K562 (cell line): ENCODE data around the gene LRRC74B. TPM values are rescaled to one million over a fixed set of nuclear protein-coding genes. Genes with fewer than 3 reads are reported as not detected.

Source experiments
- ATAC-seq: fragments of 200-7000 bp; cut with Tn5 transposase; 3 replicates; pipeline ENCODE4 v1.9.1; 2020; ENCODE audit warnings: moderate library complexity
- BruUV-seq: library from RNA; stranded (reverse); fragments of 400-500 nt; replicated peaks from 2 replicates; lab custom pipeline; 2021; lab: Mats Ljungman, UMichigan
- CTCF ChIA-PET: fragments of 300-600 bp; formaldehyde crosslinking; extraction: SDS; loops from one replicate; lab custom pipeline; 2021; ENCODE audit warnings: low intra/inter-chr PET ratio; lab: Yijun Ruan, JAX
- POLR2A ChIA-PET: fragments of 300-600, 350-650 bp; sonication (Branson Sonifier 250); formaldehyde crosslinking; extraction: SDS; loops from one replicate; lab custom pipeline; 2021; ENCODE audit warnings: antibody characterized with exemption, inconsistent platforms; lab: Yijun Ruan, JAX
- DNase-seq, 4 experiments: peaks; one replicate each; pipeline versions ENCODE4 v3.0.0 to v3.0.0-alpha.2; 2011 to 2018; ENCODE audit warnings: low spot score in 3 of 4, mixed read lengths in 3 of 4; ENCODE audit errors: extremely low read depth in 1 of 4
- FAIRE-seq: peaks from 2 replicates; lab custom pipeline; 2011; peaks lifted over from hg19 to GRCh38; lab: Jason Lieb, UNC
- H2AFZ ChIP-seq: 2 replicates; pipeline ENCODE4 v1.6.0; 2011; ENCODE audit warnings: low read depth, low read length, control low read depth, inconsistent platforms
- H3K27ac ChIP-seq: fragments of 200-600 bp; 3 replicates; pipeline ENCODE4 v1.8.0; 2011; ENCODE audit warnings: low read depth, mild to moderate bottlenecking, control low read depth, inconsistent platforms, low read length, moderate library complexity, mixed read lengths; ENCODE audit errors: extremely low read depth
- H3K27me3 ChIP-seq, 2 experiments: fragments of 300-600 bp in 1 of 2; 2 replicates in 1 of 2; 3 replicates in 1 of 2; pipeline versions ENCODE4 v1.6.0 to v1.8.0; 2011; ENCODE audit warnings: inconsistent platforms in 2 of 2, low read length in 2 of 2, mild to moderate bottlenecking in 1 of 2, mixed read lengths in 1 of 2, moderate library complexity in 1 of 2; ENCODE audit not compliant: control insufficient read depth in 2 of 2, insufficient read depth in 2 of 2
- H3K36me3 ChIP-seq: fragments of 300-600 bp; 3 replicates; pipeline ENCODE4 v1.8.0; 2011; ENCODE audit warnings: mild to moderate bottlenecking, low read length, inconsistent platforms; ENCODE audit not compliant: control insufficient read depth, insufficient read depth
- H3K4me1 ChIP-seq, 2 experiments: fragments of 200-600 bp in 1 of 2; replicated peaks in 1 of 2; 2 replicates in 1 of 2; 3 replicates in 1 of 2; pipeline versions ENCODE4 v1.5.1 to v1.8.0; 2011; ENCODE audit warnings: inconsistent platforms in 2 of 2, low read length in 2 of 2, mild to moderate bottlenecking in 1 of 2, mixed read lengths in 1 of 2, moderate library complexity in 1 of 2; ENCODE audit not compliant: control insufficient read depth in 2 of 2, insufficient read depth in 2 of 2
- H3K4me2 ChIP-seq: 2 replicates; pipeline ENCODE4 v1.6.1; 2011; ENCODE audit warnings: low read length, control low read depth, inconsistent platforms, mixed read lengths; ENCODE audit not compliant: insufficient read depth
- H3K4me3 ChIP-seq: fragments of 200-600 bp; sonication (generic), shearing (Covaris generic); 2 replicates; pipeline ENCODE4 v1.5.1; 2016; ENCODE audit warnings: control low read depth, inconsistent platforms
- H3K79me2 ChIP-seq: fragments of 200-600 bp; 3 replicates; pipeline ENCODE4 v1.8.0; 2011; ENCODE audit warnings: low read length, inconsistent platforms; ENCODE audit not compliant: control insufficient read depth, insufficient read depth
- H3K9ac ChIP-seq, 2 experiments: 2 replicates each; pipeline versions ENCODE4 v1.6.0 to v1.6.1; 2011; ENCODE audit warnings: low read depth in 2 of 2, low read length in 2 of 2, control low read depth in 1 of 2, inconsistent platforms in 1 of 2, mild to moderate bottlenecking in 1 of 2, mixed read lengths in 1 of 2; ENCODE audit not compliant: insufficient read depth in 1 of 2
- H3K9me1 ChIP-seq: one replicate; pipeline ENCODE4 v1.6.0; 2011; ENCODE audit warnings: inconsistent platforms, mild to moderate bottlenecking, low read length, moderate library complexity; ENCODE audit not compliant: control insufficient read depth, insufficient read depth
- H3K9me3 ChIP-seq: replicated peaks from 2 replicates; pipeline ENCODE4 v1.5.1; 2011; ENCODE audit warnings: low read depth, low read length, inconsistent platforms; ENCODE audit not compliant: control insufficient read depth, insufficient read depth
- H4K20me1 ChIP-seq: replicated peaks from 2 replicates; pipeline ENCODE4 v1.6.1; 2011; ENCODE audit warnings: low read length, inconsistent platforms, mixed read lengths; ENCODE audit not compliant: control insufficient read depth, insufficient read depth
- CBFA2T2 ChIP-seq: fragments of 450-650 bp; conservative IDR thresholded peaks from 2 replicates; pipeline ENCODE4 v1.6.1; 2017; ENCODE audit warnings: mild to moderate bottlenecking
- EZH2 ChIP-seq: IDR thresholded peaks from 2 replicates; pipeline ENCODE4 v1.6.1; 2012; ENCODE audit warnings: low read depth, mild to moderate bottlenecking, inconsistent platforms, low read length, borderline replicate concordance
- IRF2 ChIP-seq: sonication (generic); formaldehyde crosslinking; IDR thresholded peaks from 2 replicates; pipeline ENCODE4 v1.8.1; 2022; ENCODE audit warnings: mild to moderate bottlenecking, missing genetic modification reagents
- SAFB ChIP-seq: fragments of 200-400 bp; formaldehyde crosslinking; IDR thresholded peaks from 2 replicates; pipeline ENCODE4 v1.6.1; 2017; ENCODE audit warnings: low read depth, low read length, borderline replicate concordance
- SIN3B ChIP-seq: fragments of 450-650 bp; IDR thresholded peaks from 2 replicates; pipeline ENCODE4 v1.6.1; 2017; ENCODE audit warnings: low read depth, mild to moderate bottlenecking, moderate library complexity
- SMAD4 ChIP-seq: fragments of 250-450 bp; sonication (Bioruptor Pico); conservative IDR thresholded peaks from 2 replicates; pipeline ENCODE4 v1.8.0; 2021; ENCODE audit warnings: inconsistent platforms, mild to moderate bottlenecking, moderate library complexity
- YY1 ChIP-seq, 3 experiments: IDR thresholded peaks; 2 replicates each; pipeline ENCODE4 v1.6.1; 2011; ENCODE audit warnings: low read length in 2 of 3, mild to moderate bottlenecking in 2 of 3, moderate library complexity in 2 of 3, borderline replicate concordance in 1 of 3, control low read depth in 1 of 3, low read depth in 1 of 3; ENCODE audit not compliant: insufficient read depth in 3 of 3, insufficient replicate concordance in 2 of 3, control insufficient read depth in 1 of 3, insufficient read length in 1 of 3; ENCODE audit errors: extremely low read depth in 1 of 3
- ZNF696 ChIP-seq: fragments of 250-450 bp; sonication (Bioruptor Pico); conservative IDR thresholded peaks from 2 replicates; pipeline ENCODE4 v1.4.0; 2020; ENCODE audit warnings: mild to moderate bottlenecking, moderate library complexity
- ZNF79 ChIP-seq: fragments of 250-450 bp; sonication (Bioruptor Pico); IDR thresholded peaks from 2 replicates; pipeline ENCODE4 v1.4.0; 2020; ENCODE audit warnings: low read depth, mild to moderate bottlenecking, moderate library complexity
- ZSCAN32 ChIP-seq: fragments of 450-650 bp; formaldehyde crosslinking; IDR thresholded peaks from 2 replicates; pipeline ENCODE4 v1.4.0; 2020; ENCODE audit warnings: mild to moderate bottlenecking, moderate library complexity
- WGBS: fragments of 100-300 bp; shearing (Covaris generic); methylation state at CpG from one replicate; pipeline ENCODE4 v1.1.6; 2016; ENCODE audit warnings: low coverage, mixed read lengths; ENCODE audit not compliant: insufficient coverage; ENCODE audit errors: missing lambda C conversion rate; 5-methylcytosine and 5-hydroxymethylcytosine counted together
- in situ Hi-C: fragments of 300-500 bp; cut with MboI; formaldehyde crosslinking; loops from 4 replicates; pipeline ENCODE4 v1.15.0; 2018; ENCODE audit warnings: inconsistent platforms, mixed read lengths
- intact Hi-C: fragments of 100-400 bp; cut with micrococcal nuclease; formaldehyde crosslinking; loops from 2 replicates; pipeline ENCODE4 v1.14.2; 2022
- polyA plus RNA-seq, 8 experiments: library from polyadenylated mRNA; depleted of rRNA in 4 of 8; stranded (reverse) in 5 of 8; unstranded in 3 of 8; fragments of >200 nt; fragmentation: Nextera tagmentation in 2 of 8; fragmentation: Illumina TruSeq in 1 of 8; extraction: Ambion mirVana in 2 of 8; extraction: Trizol in 1 of 8; gene quantifications; 2 replicates each; pipeline versions ENCODE4 v1.2.1 to v1.2.3, GENCODE V29; 2011 to 2014; ENCODE audit warnings: inconsistent platforms in 1 of 8, missing spikeins in 1 of 8
- total RNA-seq, 7 experiments: library from RNA; depleted of rRNA in 6 of 7; stranded (reverse); fragments of >200 nt in 6 of 7; fragmentation: Illumina TruSeq in 2 of 7; extraction: Trizol in 2 of 7; gene quantifications; 2 replicates each; pipeline versions ENCODE4 v1.2.1 to v1.2.3, GENCODE V29; 2011 to 2021; ENCODE audit warnings: low replicate concordance in 1 of 7
- TF ChIP-seq, protein P1 (sequence below): fragments of 450-650 bp; IDR thresholded peaks from one replicate; pipeline ENCODE4 v1.6.1; 2018; ENCODE audit warnings: mild to moderate bottlenecking, moderate library complexity; ENCODE audit not compliant: partially characterized antibody
- TF ChIP-seq, protein P2 (sequence below): sonication (generic); formaldehyde crosslinking; IDR thresholded peaks from 2 replicates; pipeline ENCODE4 v1.8.0; 2023; ENCODE audit warnings: mild to moderate bottlenecking, missing genetic modification reagents
- TF ChIP-seq, protein P3 (sequence below): fragments of 450-650 bp; formaldehyde crosslinking; conservative IDR thresholded peaks from 2 replicates; pipeline ENCODE4 v1.4.0; 2022; ENCODE audit warnings: mild to moderate bottlenecking, missing genetic modification characterization

Gene LRRC74B
- total and polyA plus RNA-seq, 9 of the 15 experiments (the other 6 are each of a cell fraction or from before 2014, with no cell fraction given) = not detected

DNA sequence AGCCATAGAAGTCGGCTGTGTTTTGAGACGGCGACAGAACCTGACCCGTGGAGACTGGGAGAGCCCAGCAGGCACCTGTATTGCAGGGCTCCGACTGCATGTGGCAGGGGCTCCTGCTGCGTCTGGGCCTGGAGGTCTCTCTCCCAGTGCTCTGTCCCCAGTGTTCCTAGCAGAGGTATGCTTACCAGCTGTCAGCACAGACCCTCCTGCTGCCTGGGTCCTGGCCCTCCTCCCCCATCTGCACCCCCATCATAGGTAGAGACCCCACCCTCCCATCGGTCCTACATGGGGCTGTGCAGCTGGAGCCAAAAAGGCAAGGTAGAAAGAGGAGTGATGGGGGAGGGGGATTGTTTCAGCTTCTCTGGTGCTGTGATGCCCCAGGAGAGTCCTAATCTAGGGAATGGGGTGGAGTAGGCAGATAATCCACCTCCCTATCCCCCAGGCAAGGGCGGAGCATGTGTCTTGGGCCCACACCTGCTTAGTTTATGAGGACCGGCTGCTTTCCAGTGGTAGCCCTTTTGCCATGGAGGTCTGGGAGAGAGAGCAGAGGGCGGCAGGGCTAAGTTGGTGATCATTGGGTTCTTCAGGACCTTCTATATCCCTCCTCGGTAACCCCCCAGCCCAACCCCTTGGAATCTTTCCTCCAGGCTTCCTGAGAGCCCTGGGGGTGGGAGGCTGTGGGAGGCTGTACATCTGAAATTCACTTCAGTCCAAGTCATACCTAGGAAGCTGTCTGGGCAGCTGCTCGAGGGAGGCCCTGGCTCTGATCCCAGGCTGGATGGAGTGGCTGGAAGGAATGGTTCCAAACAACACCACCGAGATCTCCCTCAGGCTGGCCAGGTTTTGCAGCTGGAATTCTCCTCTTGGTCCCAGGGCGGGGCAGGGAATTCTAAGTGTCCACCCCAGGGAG is 18.7 kb upstream of the LRRC74B start:
- in situ Hi-C loops = no loop called here
- intact Hi-C loops = no loop called here
- no peaks in the 10 kb centered on the region for H3K79me2 ChIP-seq
- ATAC-seq = no peak
- peaks cover 4% of the 10 kb centered on the region for H3K9me1 ChIP-seq
- WGBS = 9% methylated on average over 14 of the region's 14 CpGs
- H3K4me2 ChIP-seq = no peak overlapping the region
- FAIRE-seq = no peak
- H3K36me3 ChIP-seq = no peaks in the 10 kb centered on the region
- peak in 1 of 4 experiments; percentile 64 for DNase-seq
- BruUV-seq = no TSS peak
- H3K27me3 ChIP-seq = peaks cover 45 to 70% of the 10 kb centered on the region in 2 experiments; a peak in 4 of 5 replicates
- POLR2A ChIA-PET = interaction anchor here (0.5 to 10.2 kb wide), 9 partner anchors 9 to 1277 kb away, joined by 3 to 120 read pairs (median 5); partner anchors contain the start of genes LRRC74B, P2RX6 and THAP7
- peak overlapping the region in 1 of 2 experiments; percentile 32; a peak in 2 of 4 replicates for H3K9ac ChIP-seq
- no peak overlapping the region for H2AFZ ChIP-seq
- CTCF ChIA-PET = no interaction called here
- H3K4me3 ChIP-seq = no peak overlapping the region
- H4K20me1 ChIP-seq = peaks cover 50% of the 10 kb centered on the region
- no peaks in the 10 kb centered on the region for H3K9me3 ChIP-seq
- H3K4me1 ChIP-seq = peaks cover 0 to 61% of the 10 kb centered on the region in 2 experiments; a peak in 3 of 5 replicates
- no peak overlapping the region for H3K27ac ChIP-seq
- TF ChIP-seq ZSCAN32 (CRISPR knock-in tag) (peak; percentile 38; the same call in 1 of the 2 replicates), SIN3B (no peak), IRF2 (CRISPR knock-in tag) (peak; percentile 51; the same call in 1 of the 2 replicates), EZH2 (0 out of 2 replicates have a peak, but pooled peaks have one; percentile 22), ZNF79 (CRISPR knock-in tag) (no peak), SAFB (no peak), YY1 (IDR thresholded peaks at IDR 0.05; ENCODE audit: borderline replicate concordance in 1 of 3, control insufficient read depth in 1 of 3, extremely low read depth in 1 of 3, insufficient read depth in 3 of 3, insufficient read length in 1 of 3, insufficient replicate concordance in 2 of 3, low read depth in 1 of 3, low read length in 2 of 3) (no peak), SMAD4 (CRISPR knock-in tag) (no peak), ZNF696 (CRISPR knock-in tag) (no peak), CBFA2T2 (no peak)
- TF ChIP-seq, protein P1, sequence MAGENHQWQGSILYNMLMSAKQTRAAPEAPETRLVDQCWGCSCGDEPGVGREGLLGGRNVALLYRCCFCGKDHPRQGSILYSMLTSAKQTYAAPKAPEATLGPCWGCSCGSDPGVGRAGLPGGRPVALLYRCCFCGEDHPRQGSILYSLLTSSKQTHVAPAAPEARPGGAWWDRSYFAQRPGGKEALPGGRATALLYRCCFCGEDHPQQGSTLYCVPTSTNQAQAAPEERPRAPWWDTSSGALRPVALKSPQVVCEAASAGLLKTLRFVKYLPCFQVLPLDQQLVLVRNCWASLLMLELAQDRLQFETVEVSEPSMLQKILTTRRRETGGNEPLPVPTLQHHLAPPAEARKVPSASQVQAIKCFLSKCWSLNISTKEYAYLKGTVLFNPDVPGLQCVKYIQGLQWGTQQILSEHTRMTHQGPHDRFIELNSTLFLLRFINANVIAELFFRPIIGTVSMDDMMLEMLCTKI = no peak
- TF ChIP-seq, protein P2, sequence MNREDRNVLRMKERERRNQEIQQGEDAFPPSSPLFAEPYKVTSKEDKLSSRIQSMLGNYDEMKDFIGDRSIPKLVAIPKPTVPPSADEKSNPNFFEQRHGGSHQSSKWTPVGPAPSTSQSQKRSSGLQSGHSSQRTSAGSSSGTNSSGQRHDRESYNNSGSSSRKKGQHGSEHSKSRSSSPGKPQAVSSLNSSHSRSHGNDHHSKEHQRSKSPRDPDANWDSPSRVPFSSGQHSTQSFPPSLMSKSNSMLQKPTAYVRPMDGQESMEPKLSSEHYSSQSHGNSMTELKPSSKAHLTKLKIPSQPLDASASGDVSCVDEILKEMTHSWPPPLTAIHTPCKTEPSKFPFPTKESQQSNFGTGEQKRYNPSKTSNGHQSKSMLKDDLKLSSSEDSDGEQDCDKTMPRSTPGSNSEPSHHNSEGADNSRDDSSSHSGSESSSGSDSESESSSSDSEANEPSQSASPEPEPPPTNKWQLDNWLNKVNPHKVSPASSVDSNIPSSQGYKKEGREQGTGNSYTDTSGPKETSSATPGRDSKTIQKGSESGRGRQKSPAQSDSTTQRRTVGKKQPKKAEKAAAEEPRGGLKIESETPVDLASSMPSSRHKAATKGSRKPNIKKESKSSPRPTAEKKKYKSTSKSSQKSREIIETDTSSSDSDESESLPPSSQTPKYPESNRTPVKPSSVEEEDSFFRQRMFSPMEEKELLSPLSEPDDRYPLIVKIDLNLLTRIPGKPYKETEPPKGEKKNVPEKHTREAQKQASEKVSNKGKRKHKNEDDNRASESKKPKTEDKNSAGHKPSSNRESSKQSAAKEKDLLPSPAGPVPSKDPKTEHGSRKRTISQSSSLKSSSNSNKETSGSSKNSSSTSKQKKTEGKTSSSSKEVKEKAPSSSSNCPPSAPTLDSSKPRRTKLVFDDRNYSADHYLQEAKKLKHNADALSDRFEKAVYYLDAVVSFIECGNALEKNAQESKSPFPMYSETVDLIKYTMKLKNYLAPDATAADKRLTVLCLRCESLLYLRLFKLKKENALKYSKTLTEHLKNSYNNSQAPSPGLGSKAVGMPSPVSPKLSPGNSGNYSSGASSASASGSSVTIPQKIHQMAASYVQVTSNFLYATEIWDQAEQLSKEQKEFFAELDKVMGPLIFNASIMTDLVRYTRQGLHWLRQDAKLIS = no peak
- TF ChIP-seq, protein P3, sequence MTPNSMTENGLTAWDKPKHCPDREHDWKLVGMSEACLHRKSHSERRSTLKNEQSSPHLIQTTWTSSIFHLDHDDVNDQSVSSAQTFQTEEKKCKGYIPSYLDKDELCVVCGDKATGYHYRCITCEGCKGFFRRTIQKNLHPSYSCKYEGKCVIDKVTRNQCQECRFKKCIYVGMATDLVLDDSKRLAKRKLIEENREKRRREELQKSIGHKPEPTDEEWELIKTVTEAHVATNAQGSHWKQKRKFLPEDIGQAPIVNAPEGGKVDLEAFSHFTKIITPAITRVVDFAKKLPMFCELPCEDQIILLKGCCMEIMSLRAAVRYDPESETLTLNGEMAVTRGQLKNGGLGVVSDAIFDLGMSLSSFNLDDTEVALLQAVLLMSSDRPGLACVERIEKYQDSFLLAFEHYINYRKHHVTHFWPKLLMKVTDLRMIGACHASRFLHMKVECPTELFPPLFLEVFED = peak; percentile 77; the same call in 1 of the 2 replicates
